HUES48 (cell line): ENCODE measurements around the gene ITM2B.
A peak's percentile ranks its signal among the peaks of the same experiment; 100 is the strongest.
"Not testable (repeated sequence)": the region's sequence is repeated elsewhere in the genome, so short reads cannot be mapped to it uniquely, and the experiment has no call there.

Source experiments
- H3K27ac ChIP-seq: one replicate; pipeline ENCODE4 v1.7.0; 2013; ENCODE audit warnings: low read depth, low read length, inconsistent platforms
- H3K27me3 ChIP-seq: 2 replicates; pipeline ENCODE4 v1.6.1; 2013; ENCODE audit warnings: mild to moderate bottlenecking, low read length; ENCODE audit not compliant: control insufficient read depth, insufficient read depth
- H3K36me3 ChIP-seq: 2 replicates; pipeline ENCODE4 v1.6.1; 2013; ENCODE audit warnings: low read length; ENCODE audit not compliant: control insufficient read depth, insufficient read depth
- H3K4me1 ChIP-seq: 2 replicates; pipeline ENCODE4 v1.6.1; 2013; ENCODE audit warnings: mild to moderate bottlenecking, low read length; ENCODE audit not compliant: control insufficient read depth, insufficient read depth
- H3K4me3 ChIP-seq: 2 replicates; pipeline ENCODE4 v1.5.1; 2013; ENCODE audit warnings: mild to moderate bottlenecking, low read depth, low read length
- H3K9ac ChIP-seq: 2 replicates; pipeline ENCODE4 v1.6.1; 2013; ENCODE audit warnings: mild to moderate bottlenecking, low read depth, low read length, moderate library complexity
- H3K9me3 ChIP-seq: 2 replicates; pipeline ENCODE4 v1.6.1; 2013; ENCODE audit warnings: low read length; ENCODE audit not compliant: control insufficient read depth, insufficient read depth

The ITM2B gene

DNA sequence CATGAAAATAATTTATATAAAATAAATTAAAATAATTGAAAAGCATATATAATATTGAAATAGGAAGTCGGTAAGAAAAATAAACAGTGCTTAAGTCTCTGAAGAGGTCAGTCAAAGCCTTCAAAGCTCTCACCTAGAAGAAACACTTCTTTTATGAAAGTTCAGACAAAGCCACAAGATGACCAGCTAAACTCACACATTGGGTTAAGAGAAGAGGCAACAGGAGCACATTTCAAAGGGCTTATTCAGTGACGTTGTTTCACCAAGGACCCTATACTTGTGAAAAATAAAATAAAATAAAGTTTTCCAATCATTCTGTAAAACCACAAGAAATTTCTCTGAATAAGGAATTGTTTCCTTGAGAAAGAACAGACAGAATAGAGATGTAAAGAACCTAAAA, 2.5 kb upstream of the ITM2B start:
- H3K9ac ChIP-seq, result no peak overlapping the region
- peaks cover 14% of the 10 kb centered on the region for H3K27me3 ChIP-seq
- no peak overlapping the region for H3K4me3 ChIP-seq
- no peaks in the 10 kb centered on the region for H3K9me3 ChIP-seq
- H3K27ac ChIP-seq, result no peak overlapping the region
- no peaks in the 10 kb centered on the region for H3K36me3 ChIP-seq
- peaks cover 18% of the 10 kb centered on the region for H3K4me1 ChIP-seq

DNA sequence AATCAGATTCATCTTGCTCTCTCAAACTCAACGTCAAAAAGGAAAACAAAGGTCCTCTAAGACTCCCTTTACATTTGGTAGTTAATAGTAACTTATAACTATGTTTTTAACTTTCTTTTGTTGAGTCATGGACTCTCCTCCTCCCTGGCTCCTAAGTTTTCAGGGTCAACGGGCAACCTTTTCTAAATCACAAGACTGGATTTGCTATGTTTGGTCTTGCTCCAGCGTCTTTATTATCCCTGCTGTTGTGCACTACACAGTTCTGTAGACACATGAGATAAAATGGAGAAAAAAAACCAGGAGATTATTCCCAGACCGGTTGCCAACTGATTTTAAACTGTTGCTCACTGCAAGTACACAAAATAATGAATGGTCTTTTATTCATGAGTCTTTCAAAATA, 1.9 kb upstream of the ITM2B start:
- Histone ChIP-seq H3K9me3 (no peaks in the 10 kb centered on the region), H3K9ac (no peak overlapping the region), H3K27ac (no peak overlapping the region), H3K4me3 (no peak overlapping the region), H3K36me3 (no peaks in the 10 kb centered on the region), H3K4me1 (peaks cover 24% of the 10 kb centered on the region), H3K27me3 (peaks cover 14% of the 10 kb centered on the region)

DNA sequence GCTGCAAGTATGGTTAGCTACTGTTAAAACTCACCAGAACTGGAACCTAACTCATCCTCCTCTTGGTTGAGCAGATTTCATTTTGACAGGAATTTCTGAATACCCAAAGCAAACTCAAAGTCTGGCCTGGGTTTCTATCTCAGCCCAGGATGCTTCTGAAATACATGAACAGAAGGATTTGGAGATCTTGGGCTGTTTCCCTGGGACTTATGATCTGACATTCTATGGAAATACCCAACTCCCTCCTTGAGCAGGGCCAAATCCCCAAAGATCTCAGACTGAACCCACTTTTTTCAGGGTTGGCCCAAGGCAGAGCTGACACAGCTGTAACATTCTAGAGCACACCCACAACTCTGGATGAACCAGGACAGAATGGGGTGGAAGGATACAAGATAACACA, 1.1 kb upstream of the ITM2B start:
- Histone ChIP-seq H3K4me3 (peak overlapping the region; percentile 88; the same call in 1 of the 2 replicates), H3K9ac (no peak overlapping the region), H3K4me1 (peaks cover 32% of the 10 kb centered on the region), H3K27ac (no peak overlapping the region), H3K36me3 (no peaks in the 10 kb centered on the region), H3K9me3 (no peaks in the 10 kb centered on the region), H3K27me3 (peaks cover 14% of the 10 kb centered on the region)

DNA sequence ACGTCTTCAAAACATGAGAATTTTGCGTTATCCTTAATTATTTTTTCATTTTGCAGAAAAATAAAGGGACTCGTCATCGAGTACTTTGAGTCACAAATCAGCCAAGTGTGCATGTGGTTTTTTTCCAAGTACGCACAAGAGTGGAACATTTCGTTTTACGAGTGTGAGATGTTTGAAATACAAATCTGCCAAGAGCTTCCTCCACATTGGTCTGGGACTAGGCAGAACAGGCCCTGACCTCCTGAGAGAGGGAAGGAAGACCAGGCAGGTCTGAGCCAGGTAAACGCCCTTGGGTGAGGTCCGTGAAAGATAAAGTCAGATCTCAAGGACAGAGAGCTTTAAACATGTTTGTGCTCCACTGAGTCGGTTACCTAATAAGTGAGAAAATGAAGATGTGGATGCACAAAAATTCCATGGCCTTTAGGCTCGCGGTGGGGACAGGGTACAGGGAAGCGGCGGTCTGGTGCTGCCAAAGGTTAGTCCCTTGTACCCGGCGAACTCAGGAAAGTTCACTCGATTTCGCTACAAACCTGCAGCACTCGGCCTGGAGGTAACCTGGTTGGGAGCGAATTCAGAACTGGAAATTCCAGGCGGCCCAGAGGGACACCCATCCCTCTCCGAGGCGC, 473 bp upstream of the ITM2B start:
- Histone ChIP-seq H3K36me3 (no peaks in the 10 kb centered on the region), H3K9me3 (no peaks in the 10 kb centered on the region), H3K27ac (peak overlapping the region; percentile 61), H3K4me1 (peaks cover 38% of the 10 kb centered on the region), H3K27me3 (peaks cover 14% of the 10 kb centered on the region), H3K4me3 (peak overlapping the region; percentile 88), H3K9ac (peak overlapping the region; percentile 79)

DNA sequence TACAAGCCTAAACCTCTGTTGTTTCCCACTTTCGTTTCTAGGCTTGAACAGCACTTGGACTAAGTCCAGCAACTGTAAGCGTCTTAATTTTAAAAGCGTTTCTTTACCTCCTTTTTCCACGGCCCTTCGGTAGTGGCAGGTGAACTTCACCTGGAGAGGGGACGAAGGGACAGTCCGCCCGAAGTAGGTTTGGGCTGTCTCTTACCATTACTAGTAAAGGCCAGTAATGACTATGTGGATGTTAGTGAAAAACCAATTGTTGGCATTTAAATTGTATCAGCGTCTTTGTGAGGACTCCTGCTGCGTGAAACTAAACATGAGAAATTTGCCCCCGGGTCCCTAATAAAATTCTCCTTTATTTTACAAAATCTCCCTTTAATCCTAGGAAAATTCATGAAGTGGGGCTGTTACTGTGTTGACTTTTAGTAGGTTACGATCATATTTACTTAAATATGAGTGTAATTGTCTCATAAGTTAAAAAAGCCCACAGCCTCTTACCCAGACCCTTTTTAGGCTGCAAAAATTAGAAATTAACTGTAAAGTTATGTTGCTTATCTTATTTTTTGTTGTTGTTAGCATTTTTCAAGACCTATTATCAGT, 983 bp downstream of the ITM2B start:
- H3K9ac ChIP-seq, result peak overlapping the region; percentile 96
- peaks cover 51% of the 10 kb centered on the region for H3K4me1 ChIP-seq
- H3K4me3 ChIP-seq, result peak overlapping the region; percentile 88
- no peaks in the 10 kb centered on the region for H3K36me3 ChIP-seq
- H3K27me3 ChIP-seq, result peaks cover 14% of the 10 kb centered on the region
- peak overlapping the region; percentile 84 for H3K27ac ChIP-seq
- H3K9me3 ChIP-seq, result no peaks in the 10 kb centered on the region

DNA sequence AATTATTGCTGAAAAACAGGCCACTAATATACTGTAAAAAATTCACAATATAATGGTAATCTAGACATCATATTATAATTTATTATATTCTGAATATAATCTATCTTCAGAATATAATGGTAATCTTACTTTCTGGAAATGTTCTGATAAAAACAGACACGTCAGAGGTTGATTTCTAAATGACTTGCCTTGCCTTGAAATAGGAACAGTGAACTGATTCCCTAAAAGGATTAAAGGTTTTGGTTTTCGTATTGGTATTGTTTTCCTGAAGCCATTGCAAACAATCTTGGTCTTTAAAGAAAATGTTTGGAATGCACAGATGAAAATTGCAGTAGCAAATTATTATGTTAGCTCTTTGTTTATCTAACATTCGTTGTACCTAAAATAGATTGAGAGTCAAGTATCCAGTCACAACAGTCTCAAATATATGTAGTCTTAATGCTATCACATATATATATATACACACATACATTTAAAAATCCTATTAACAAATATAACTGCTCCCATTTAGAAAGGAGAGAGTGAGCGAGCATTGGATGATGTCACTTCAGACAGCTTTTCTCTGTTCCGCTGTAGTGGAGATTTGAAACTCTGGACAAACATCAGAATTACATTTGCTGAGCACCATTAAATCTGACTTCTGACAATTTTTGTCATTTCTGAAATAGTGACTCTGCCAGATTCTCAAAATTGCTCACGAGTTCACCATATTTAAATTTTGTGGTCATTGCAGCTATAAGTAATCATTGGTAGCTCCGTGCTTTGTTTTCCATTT, 1.7 kb downstream of the ITM2B start:
- peak overlapping the region; percentile 84 for H3K27ac ChIP-seq
- H3K36me3 ChIP-seq, result peaks cover 2% of the 10 kb centered on the region; the same call in 1 of the 2 replicates
- peaks cover 14% of the 10 kb centered on the region for H3K27me3 ChIP-seq
- peak overlapping the region; percentile 88 for H3K4me3 ChIP-seq
- peak overlapping the region; percentile 96; the same call in 1 of the 2 replicates for H3K9ac ChIP-seq
- peaks cover 54% of the 10 kb centered on the region for H3K4me1 ChIP-seq
- H3K9me3 ChIP-seq, result no peaks in the 10 kb centered on the region

DNA sequence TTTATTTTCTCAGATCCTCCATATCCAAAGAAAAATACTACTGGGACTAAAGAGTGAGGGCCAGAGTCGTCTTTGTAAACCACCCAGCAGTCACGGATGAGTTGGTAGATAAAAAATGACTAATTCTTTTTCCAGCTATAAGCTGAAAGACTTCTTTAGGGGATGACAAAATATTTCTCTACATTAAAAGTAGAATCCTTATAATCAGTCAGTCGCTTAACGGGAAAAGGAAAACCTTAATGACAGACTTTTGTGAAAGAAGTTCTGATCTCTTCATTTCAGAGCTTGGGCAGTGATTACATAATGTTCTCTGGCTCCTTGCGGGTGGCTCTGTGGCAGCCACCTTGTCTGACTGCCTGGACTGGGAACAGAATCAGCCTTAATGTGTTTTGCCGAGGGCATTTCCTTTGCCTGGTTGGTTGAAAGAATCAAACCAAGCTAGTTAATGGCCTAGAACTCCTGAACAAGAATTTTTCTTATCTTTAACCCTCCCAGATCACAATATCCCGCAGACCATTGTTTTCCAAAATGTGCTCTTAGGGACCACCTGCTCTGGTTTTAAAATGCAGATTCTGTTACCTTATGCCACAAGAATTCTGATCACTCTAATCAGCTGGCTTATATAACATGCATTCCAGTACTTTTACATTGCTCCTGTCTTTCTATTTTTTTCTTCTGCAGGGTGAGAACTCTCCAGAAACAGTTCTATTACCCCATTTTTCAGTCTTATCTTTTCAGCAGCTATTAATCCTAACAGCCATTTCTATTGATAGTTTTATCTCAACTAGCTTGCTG, 2.5 kb downstream of the ITM2B start:
- no peaks in the 10 kb centered on the region for H3K9me3 ChIP-seq
- H3K9ac ChIP-seq, result peak overlapping the region; percentile 13; the same call in 1 of the 2 replicates
- H3K4me1 ChIP-seq, result peaks cover 54% of the 10 kb centered on the region
- H3K4me3 ChIP-seq, result peak overlapping the region; percentile 88
- H3K27ac ChIP-seq, result peak overlapping the region; percentile 84
- H3K27me3 ChIP-seq, result peaks cover 14% of the 10 kb centered on the region
- H3K36me3 ChIP-seq, result peaks cover 7% of the 10 kb centered on the region

DNA sequence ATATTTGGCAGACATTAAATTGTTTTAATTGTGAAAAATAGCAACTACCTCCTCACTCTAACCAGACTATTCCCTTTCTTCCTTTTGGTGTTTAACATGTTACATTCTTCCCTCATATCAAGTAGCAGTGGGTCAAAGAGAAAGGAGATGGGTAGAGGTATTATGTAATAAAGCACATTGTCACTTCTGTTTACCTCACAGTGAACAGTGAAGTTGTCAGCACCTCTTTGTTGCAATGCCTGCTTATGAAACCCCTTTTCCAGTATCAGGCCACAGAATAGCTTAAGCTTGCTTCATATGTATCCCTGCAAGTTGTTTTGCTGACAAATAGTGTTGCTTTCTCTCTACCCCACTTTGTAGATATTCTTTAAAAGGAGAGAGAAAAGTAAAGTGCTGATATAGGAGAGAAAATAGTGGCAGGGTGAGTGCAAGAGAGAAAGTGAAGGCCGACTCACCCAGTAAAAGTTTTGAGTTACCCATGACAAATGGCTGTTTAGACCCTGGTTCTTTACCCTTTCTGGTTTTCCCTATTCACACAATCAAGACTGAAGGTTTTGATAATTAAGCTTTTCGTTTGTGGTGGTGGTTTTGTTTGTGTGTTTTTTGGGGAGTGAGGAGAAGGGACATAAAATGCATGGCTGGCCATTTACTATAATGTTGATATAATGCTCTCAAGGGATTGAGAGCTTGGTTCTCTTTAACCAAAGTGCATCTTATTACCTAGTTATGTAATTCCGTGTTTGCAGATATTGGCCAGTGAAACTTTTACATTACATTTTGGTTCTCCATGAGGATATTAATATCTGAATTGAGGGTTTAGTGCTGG, 3.7 kb downstream of the ITM2B start:
- H3K27ac ChIP-seq, result peak overlapping the region; percentile 84
- H3K9ac ChIP-seq, result no peak overlapping the region; the same call in 1 of the 2 replicates
- H3K9me3 ChIP-seq, result no peaks in the 10 kb centered on the region
- H3K4me3 ChIP-seq, result peak overlapping the region; percentile 88
- H3K36me3 ChIP-seq, result peaks cover 16% of the 10 kb centered on the region
- peaks cover 9% of the 10 kb centered on the region for H3K27me3 ChIP-seq
- peaks cover 54% of the 10 kb centered on the region for H3K4me1 ChIP-seq

DNA sequence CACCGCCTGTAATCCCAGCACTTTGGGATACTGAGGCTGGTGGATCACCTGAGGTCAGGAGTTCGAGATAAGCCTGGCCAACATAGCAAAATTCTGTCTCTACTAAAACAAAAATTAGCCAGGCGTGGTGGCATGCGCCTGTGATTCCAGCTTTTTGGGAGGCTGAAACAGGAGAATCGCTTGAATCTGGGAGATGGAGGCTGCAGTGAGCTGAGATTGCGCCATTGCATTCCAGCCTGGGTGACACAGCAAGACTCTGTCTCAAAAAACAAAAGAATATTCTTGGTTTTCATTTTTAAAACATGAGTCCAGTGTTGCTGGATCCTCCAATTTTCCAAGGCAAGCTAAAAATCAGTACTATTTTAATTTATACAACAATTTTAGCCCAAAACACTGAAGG, 6.4 kb downstream of the ITM2B start:
- Histone ChIP-seq H3K36me3 (peaks cover 29% of the 10 kb centered on the region), H3K4me1 (peaks cover 46% of the 10 kb centered on the region)
- H3K27ac ChIP-seq, H3K4me3 ChIP-seq, H3K9me3 ChIP-seq, H3K9ac ChIP-seq, H3K27me3 ChIP-seq: not testable (repeated sequence)

DNA sequence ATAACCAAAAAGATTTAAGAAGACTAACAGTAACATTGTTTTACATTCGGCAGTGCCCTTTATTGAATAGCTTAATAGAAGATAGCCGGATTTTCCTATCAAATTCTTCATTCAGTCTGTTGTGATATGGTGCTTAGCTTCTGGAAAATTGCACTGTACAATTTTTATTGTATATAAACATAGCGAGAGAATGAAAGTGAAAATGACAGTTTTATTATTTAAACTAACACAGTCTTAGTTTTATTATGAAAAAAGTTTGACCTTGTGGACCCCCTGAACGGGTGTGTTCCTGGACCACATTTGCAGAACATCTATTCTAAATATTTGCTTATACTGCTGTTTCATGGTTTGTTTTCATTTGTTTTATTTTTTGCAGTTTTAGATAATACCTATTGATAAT, 8.6 kb downstream of the ITM2B start:
- Histone ChIP-seq H3K36me3 (peaks cover 29% of the 10 kb centered on the region), H3K9ac (no peak overlapping the region), H3K27ac (no peak overlapping the region), H3K27me3 (no peaks in the 10 kb centered on the region), H3K4me3 (no peak overlapping the region), H3K9me3 (no peaks in the 10 kb centered on the region), H3K4me1 (peaks cover 25% of the 10 kb centered on the region)
